Transverse colon (tissue), 4 donors: ENCODE measurements around the gene VGF. TPM values are rescaled to one million over a fixed set of nuclear protein-coding genes. Genes with fewer than 3 reads are reported as not detected.

Experiments used
- DNase-seq: peaks from one replicate; pipeline ENCODE4 v3.0.0-alpha.2; 2019
- H3K27ac ChIP-seq, 4 donors: fragments of 200-600 bp; sonication (generic); 2 replicates each; pipeline ENCODE4 v1.5.1; 2016 to 2018; ENCODE audit warnings: inconsistent platforms in 4 of 4
- H3K27me3 ChIP-seq: fragments of 200-600 bp; sonication (generic); 2 replicates; pipeline ENCODE4 v1.5.1; 2017; ENCODE audit warnings: inconsistent platforms
- H3K36me3 ChIP-seq, 4 donors: fragments of 200-600 bp; sonication (generic); 2 replicates each; pipeline ENCODE4 v1.5.1; 2017 to 2019; ENCODE audit warnings: inconsistent platforms in 4 of 4
- H3K4me1 ChIP-seq, 4 donors: fragments of 200-600 bp; sonication (generic); 2 replicates each; pipeline ENCODE4 v1.5.1; 2017 to 2020; ENCODE audit warnings: inconsistent platforms in 4 of 4
- H3K4me3 ChIP-seq, 4 donors: fragments of 200-600 bp; sonication (generic); 1 replicate in 1 of 4; 2 replicates in 3 of 4; pipeline versions ENCODE4 v1.5.1 to v1.6.1; 2017 to 2019; ENCODE audit warnings: inconsistent platforms in 4 of 4
- H3K9me3 ChIP-seq, 2 donors: fragments of 200-600 bp; sonication (generic); 2 replicates each; pipeline ENCODE4 v1.5.1; 2017 to 2019; ENCODE audit warnings: inconsistent platforms in 2 of 2
- EP300 ChIP-seq: sonication (generic); formaldehyde crosslinking; IDR thresholded peaks from one replicate; pipeline ENCODE4 v1.6.1; 2017; ENCODE audit warnings: antibody characterized with exemption, low read depth
- POLR2A ChIP-seq: fragments of 450-650 bp; IDR thresholded peaks from one replicate; pipeline ENCODE4 v1.6.1; 2016; ENCODE audit warnings: antibody characterized with exemption, mild to moderate bottlenecking, moderate library complexity
- POLR2AphosphoS5 ChIP-seq, 3 donors: sonication (generic); formaldehyde crosslinking; IDR thresholded peaks; one replicate each; pipeline ENCODE4 v1.6.1; 2016; ENCODE audit warnings: antibody characterized with exemption in 3 of 3
- WGBS, 2 donors: methylation state at CpG; one replicate each; pipeline ENCODE4 v1.1.5; 2018; ENCODE audit warnings: low coverage in 1 of 2; 5-methylcytosine and 5-hydroxymethylcytosine counted together
- in situ Hi-C, 4 donors: fragments of 200-750 bp; cut with MboI; loops; one replicate each; pipeline versions ENCODE4 v1.15.0 to v1.15.1; 2017; ENCODE audit warnings: low sequenced_read_pairs in 3 of 4, low pct_ligation_motif_present in 1 of 4, low pct_unique_long_range_greater_than_20kb in 1 of 4
- intact Hi-C: fragments of 100-400 bp; cut with DNase I; formaldehyde crosslinking; loops from one replicate; pipeline ENCODE4 v1.15.1; 2023; ENCODE audit warnings: low total_unique reads
- total RNA-seq, 4 donors: library from RNA; depleted of rRNA; stranded (reverse); fragments of >200 nt; gene quantifications; one replicate each; pipeline ENCODE4 v1.1.0, GENCODE V29; 2016
- TF ChIP-seq, protein P1 (sequence below), 5 experiments: fragments of 200-600 bp in 3 of 5; fragments of 450-650 bp in 2 of 5; sonication (generic) in 3 of 5; IDR thresholded peaks; 1 replicate in 2 of 5; 2 replicates in 3 of 5; pipeline ENCODE4 v1.5.1; 2016 to 2017; ENCODE audit warnings: antibody characterized with exemption in 5 of 5, inconsistent platforms in 3 of 5, mild to moderate bottlenecking in 2 of 5, moderate library complexity in 1 of 5

Gene VGF
- total RNA-seq: under 1 TPM in 1 of 4 donors, not detected in 3; 0.95 TPM

DNA sequence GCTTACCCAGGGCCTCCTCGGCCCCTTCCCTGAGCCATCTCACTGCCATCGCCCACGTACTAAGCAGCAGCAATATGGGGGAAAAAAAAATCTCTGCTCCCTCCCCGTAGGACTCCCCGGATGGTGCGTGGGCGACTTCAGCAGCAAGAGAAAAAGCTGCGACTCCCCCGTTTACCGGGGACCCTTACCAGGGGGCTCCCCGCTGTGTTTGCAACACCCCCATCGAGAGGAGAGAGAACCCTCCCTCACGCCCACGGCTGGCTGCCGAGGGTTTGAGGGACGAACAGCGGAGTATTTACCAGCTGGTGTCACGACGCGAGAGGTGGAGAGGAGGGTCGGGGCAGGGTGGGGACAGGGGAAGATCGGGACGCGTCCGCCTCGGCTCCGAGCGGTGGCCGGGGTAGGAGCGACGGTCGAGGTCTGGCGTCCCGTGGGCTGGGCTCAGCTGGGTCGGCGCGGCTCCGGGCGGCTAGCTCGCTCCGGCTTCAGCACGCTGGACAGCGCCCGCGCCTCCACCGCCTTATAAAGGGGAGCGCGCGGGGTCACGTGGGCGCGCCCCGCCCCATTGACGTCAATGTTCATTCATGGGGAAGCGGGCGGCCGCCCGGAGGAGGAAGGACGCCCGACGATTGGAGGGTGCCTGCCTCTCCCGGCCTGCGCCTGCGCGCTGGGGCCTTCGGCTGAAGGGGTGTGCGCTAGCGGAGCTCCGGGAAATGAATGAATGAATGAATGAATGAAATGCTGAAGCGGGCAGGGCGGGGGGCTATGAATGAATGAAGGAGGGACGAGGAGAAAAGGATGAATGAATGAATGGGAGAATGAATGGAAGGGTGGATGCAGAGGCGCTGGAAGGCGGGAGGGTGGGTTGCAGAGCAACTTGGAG lies at the start of gene VGF:
Gene VGF (minus strand): TSS at position 495 of the 883 bp plus-strand sequence. CDS start 726 bp downstream, outside the sequence.
- peaks cover 31 to 46% (median 43%) of the 10 kb centered on the region in 4 donors for H3K4me1 ChIP-seq
- 4% methylated on average over 4 to 73 of the region's 74 CpGs for WGBS, 2 donors
- no peaks in the 10 kb centered on the region for H3K36me3 ChIP-seq
- peak; percentile 20 to 51 (median 44) for TF ChIP-seq POLR2AphosphoS5 (IDR thresholded peaks at IDR 0.05)
- TF ChIP-seq POLR2A: no peak
- in situ Hi-C loops (no loop called here), intact Hi-C loops (no loop called here)
- peaks cover 91% of the 10 kb centered on the region for H3K27me3 ChIP-seq
- H3K4me3 ChIP-seq: peak within 1 kb of the TSS in 1 of 4 donors; percentile 12
- peak; percentile 93 for DNase-seq
- H3K27ac ChIP-seq: no peak within 1 kb of the TSS
- H3K9me3 ChIP-seq: no peaks in the 10 kb centered on the region

DNA sequence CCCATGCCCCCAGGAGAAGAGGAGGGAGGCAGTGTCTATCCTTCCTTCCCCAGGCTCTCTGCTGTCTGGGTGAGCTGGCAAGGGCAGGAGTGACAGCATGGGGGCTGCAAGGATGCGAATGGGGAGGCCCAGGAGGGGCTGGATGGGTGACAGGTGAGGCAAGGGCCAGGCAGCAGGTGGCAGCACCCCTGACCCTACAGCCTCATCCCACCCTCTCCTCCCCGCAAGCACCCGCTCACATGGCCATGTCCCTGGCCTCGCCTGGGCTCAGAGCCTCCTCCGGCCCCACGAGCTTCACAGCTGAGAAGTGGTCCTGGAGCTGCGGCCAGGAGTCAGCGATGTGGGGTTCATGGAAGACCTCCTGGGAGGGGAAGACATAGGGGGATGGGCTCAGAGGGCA lies 46.6 kb upstream of the VGF start:
- WGBS, 2 donors: 95% methylated on average over 8 of the region's 8 CpGs; no CpG with 5 or more reads in 1 of the 2 donors
- intact Hi-C loops: no loop called here
- H3K36me3 ChIP-seq: peaks cover 0 to 33% (median 11%) of the 10 kb centered on the region in 4 donors

DNA sequence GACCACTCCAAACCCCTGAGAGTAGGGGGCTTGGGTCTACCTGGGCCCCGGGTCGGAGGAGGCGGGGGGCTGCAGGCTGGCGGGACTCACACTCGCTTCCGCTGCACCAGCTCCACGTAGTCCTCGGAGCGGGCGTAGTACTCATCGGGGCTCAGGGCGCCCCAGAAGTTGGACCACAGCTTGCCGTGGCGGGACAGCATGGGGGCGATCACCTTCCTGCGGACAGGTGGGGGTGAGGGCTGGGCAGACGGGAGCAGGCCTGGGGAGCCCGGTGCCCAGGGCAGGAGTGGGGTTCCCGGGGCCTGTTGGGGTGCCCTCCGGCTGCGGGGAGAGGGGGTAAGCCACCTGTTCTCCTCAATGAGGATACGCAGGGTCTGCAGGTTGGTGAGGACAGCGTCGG lies 46.1 kb upstream of the VGF start:
- Histone ChIP-seq H3K4me1 (peaks cover 7 to 13% (median 9%) of the 10 kb centered on the region in 4 donors), H3K4me3 (no peak overlapping the region), H3K27me3 (no peaks in the 10 kb centered on the region), H3K9me3 (no peaks in the 10 kb centered on the region), H3K27ac (no peak overlapping the region), H3K36me3 (peaks cover 0 to 33% (median 11%) of the 10 kb centered on the region in 4 donors)
- no peak for DNase-seq
- no peak for TF ChIP-seq POLR2A
- no peak for TF ChIP-seq POLR2AphosphoS5 (IDR thresholded peaks at IDR 0.05)
- TF ChIP-seq, protein P1, sequence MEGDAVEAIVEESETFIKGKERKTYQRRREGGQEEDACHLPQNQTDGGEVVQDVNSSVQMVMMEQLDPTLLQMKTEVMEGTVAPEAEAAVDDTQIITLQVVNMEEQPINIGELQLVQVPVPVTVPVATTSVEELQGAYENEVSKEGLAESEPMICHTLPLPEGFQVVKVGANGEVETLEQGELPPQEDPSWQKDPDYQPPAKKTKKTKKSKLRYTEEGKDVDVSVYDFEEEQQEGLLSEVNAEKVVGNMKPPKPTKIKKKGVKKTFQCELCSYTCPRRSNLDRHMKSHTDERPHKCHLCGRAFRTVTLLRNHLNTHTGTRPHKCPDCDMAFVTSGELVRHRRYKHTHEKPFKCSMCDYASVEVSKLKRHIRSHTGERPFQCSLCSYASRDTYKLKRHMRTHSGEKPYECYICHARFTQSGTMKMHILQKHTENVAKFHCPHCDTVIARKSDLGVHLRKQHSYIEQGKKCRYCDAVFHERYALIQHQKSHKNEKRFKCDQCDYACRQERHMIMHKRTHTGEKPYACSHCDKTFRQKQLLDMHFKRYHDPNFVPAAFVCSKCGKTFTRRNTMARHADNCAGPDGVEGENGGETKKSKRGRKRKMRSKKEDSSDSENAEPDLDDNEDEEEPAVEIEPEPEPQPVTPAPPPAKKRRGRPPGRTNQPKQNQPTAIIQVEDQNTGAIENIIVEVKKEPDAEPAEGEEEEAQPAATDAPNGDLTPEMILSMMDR (IDR thresholded peaks at IDR 0.05): no peak
- TF ChIP-seq EP300: no peak
- 97 to 100% methylated on average over 5 to 21 of the region's 24 CpGs for WGBS, 2 donors
- in situ Hi-C loops (no loop called here), intact Hi-C loops (no loop called here)

More for the DNA sequence above, 46.6 kb upstream of the VGF start:
- TF ChIP-seq POLR2AphosphoS5 (IDR thresholded peaks at IDR 0.05) (no peak), POLR2A (no peak), EP300 (no peak)
- TF ChIP-seq, protein P1 (IDR thresholded peaks at IDR 0.05): no peak
- Histone ChIP-seq H3K4me3 (no peak overlapping the region), H3K4me1 (peaks cover 8 to 18% (median 13%) of the 10 kb centered on the region in 4 donors), H3K27ac (no peak overlapping the region), H3K9me3 (no peaks in the 10 kb centered on the region), H3K27me3 (no peaks in the 10 kb centered on the region)
- in situ Hi-C loops: no loop called here
- no peak for DNase-seq

DNA sequence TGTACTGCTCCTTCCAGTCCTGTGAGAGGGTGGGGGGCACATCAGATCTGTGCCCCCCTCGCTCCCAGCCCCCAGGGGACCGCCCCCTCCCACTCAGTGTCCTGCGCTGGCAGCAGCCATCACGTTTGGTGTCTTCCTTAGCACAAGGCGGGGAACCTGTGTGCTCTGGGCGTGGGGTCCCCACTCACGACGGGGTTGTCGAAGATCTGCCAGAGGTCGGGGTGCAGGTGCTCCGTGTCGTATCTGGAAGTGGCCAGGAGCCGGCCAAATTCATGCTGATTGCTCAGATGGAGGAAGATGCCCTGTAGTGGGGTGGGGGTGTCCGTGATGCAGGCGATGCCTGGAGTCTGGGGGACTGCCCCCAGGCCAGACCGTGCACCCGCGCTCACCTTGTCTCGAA lies 44.8 kb upstream of the VGF start:
- no peaks in the 10 kb centered on the region for H3K27me3 ChIP-seq
- in situ Hi-C loops: no loop called here
- H3K4me1 ChIP-seq: peaks cover 0 to 5% (median 0%) of the 10 kb centered on the region in 4 donors
- H3K36me3 ChIP-seq: peaks cover 0 to 33% (median 11%) of the 10 kb centered on the region in 4 donors
- H3K27ac ChIP-seq: no peak overlapping the region
- TF ChIP-seq POLR2AphosphoS5 (IDR thresholded peaks at IDR 0.05): no peak
- no peak for TF ChIP-seq POLR2A
- no peak for TF ChIP-seq EP300
- TF ChIP-seq, protein P1 (IDR thresholded peaks at IDR 0.05): no peak
- WGBS, 2 donors: 95% methylated on average over 17 of the region's 19 CpGs; no CpG with 5 or more reads in 1 of the 2 donors
- H3K4me3 ChIP-seq: no peak overlapping the region
- no peaks in the 10 kb centered on the region for H3K9me3 ChIP-seq
- intact Hi-C loops: no loop called here
- no peak for DNase-seq
